Gastrocnemius medialis (tissue), 4 donors: ENCODE data around the gene NIPAL1.

Experiments used
- CTCF ChIP-seq, 5 experiments: fragments of 450-650 bp in 3 of 5; fragments of 200-600 bp in 2 of 5; sonication (generic) in 2 of 5; IDR thresholded peaks in 4 of 5; conservative IDR thresholded peaks in 1 of 5; 1 replicate in 4 of 5; 2 replicates in 1 of 5; pipeline ENCODE4 v1.5.1; 2016 to 2019; ENCODE audit warnings: antibody characterized with exemption in 5 of 5, mild to moderate bottlenecking in 3 of 5, moderate library complexity in 3 of 5
- POLR2A ChIP-seq, 2 donors: fragments of 450-650 bp; IDR thresholded peaks; one replicate each; pipeline ENCODE4 v1.6.1; 2017; ENCODE audit warnings: antibody characterized with exemption in 2 of 2, mild to moderate bottlenecking in 2 of 2, moderate library complexity in 2 of 2

- TF ChIP-seq CTCF (IDR thresholded peaks at IDR 0.05 in 4 of 5, conservative IDR thresholded peaks at IDR 0.05 in 1 of 5) (no peak), POLR2A (IDR thresholded peaks at IDR 0.05) (no peak)
Observed at GRCh38 chr4:48037117-48037462, 20.5 kb downstream of the NIPAL1 start.
